Measurements from ENCODE around the gene FN3KRP. TPM values are rescaled to one million over a fixed set of nuclear protein-coding genes. Genes with fewer than 3 reads are reported as not detected.

FN3KRP gene
- total and polyA plus RNA-seq, 2 donors (not counting 1 experiment from before 2014, with no cell fraction given): 16.8 to 44.2 TPM

Small RNAs within 50 kb of the gene (small RNA-seq; reads per million reads assigned to genes)
- 0.57 reads per million for gene MIR4525 (ENCODE audit: insufficient read length, low read depth, low replicate concordance)

Other genes with a start within 250 kb of the FN3KRP start
- gene FOXK2, start 197.0 kb upstream of the FN3KRP start, total RNA-seq: 62.7 and 64.3 TPM in 2 replicates
- gene FOXK2, start 197.0 kb upstream of the FN3KRP start, polyA plus RNA-seq: 16.5 and 19.7 TPM in 2 replicates
- gene WDR45B, start 68.3 kb upstream of the FN3KRP start, total RNA-seq: 63.3 and 72.7 TPM in 2 replicates
- gene WDR45B, start 68.3 kb upstream of the FN3KRP start, polyA plus RNA-seq: 54.3 and 84.9 TPM in 2 replicates
- gene RAB40B, start 18.0 kb upstream of the FN3KRP start, total RNA-seq: 4.7 and 4.9 TPM in 2 replicates
- gene RAB40B, start 18.0 kb upstream of the FN3KRP start, polyA plus RNA-seq: 2.4 and 8.0 TPM in 2 replicates
- 1.8 and 2.6 TPM in 2 replicates for gene FN3K, start 18.9 kb downstream of the FN3KRP start, total RNA-seq
- 0.23 and 1.1 TPM in 2 replicates for gene FN3K, start 18.9 kb downstream of the FN3KRP start, polyA plus RNA-seq
- gene TBCD, start 35.4 kb downstream of the FN3KRP start, total RNA-seq: 97.3 and 101 TPM in 2 replicates
- gene TBCD, start 35.4 kb downstream of the FN3KRP start, polyA plus RNA-seq: 60.8 and 107 TPM in 2 replicates
- gene ZNF750, start 123.3 kb downstream of the FN3KRP start, total RNA-seq: not detected in 2 replicates
- not detected in 2 replicates for gene ZNF750, start 123.3 kb downstream of the FN3KRP start, polyA plus RNA-seq